Endothelial cell of umbilical vein (primary cell): Measurements from ENCODE around the gene MAB21L2. TPM values are rescaled to one million over a fixed set of nuclear protein-coding genes. Genes with fewer than 3 reads are reported as not detected.

Source experiments
- BruUV-seq: library from RNA; stranded (reverse); fragments of 400-500 nt; replicated peaks from 2 replicates; lab custom pipeline; 2021; lab: Mats Ljungman, UMichigan
- CTCF ChIA-PET: fragments of 300-600, 350-600 bp; sonication (Branson Sonifier 250); formaldehyde crosslinking; loops from one replicate; lab custom pipeline; 2021; ENCODE audit warnings: antibody characterized with exemption, inconsistent platforms; lab: Charles Lee
- POLR2A ChIA-PET: fragments of 300-600, 350-600 bp; sonication (Branson Sonifier 250); formaldehyde crosslinking; loops from one replicate; lab custom pipeline; 2021; ENCODE audit warnings: antibody characterized with exemption, inconsistent platforms; lab: Charles Lee
- DNase-seq: peaks from one replicate; pipeline ENCODE4 v3.0.0-alpha.2; 2011; ENCODE audit warnings: low read depth, low spot score
- FAIRE-seq: peaks from 2 replicates; lab custom pipeline; 2011; peaks lifted over from hg19 to GRCh38; lab: Jason Lieb, UNC
- H2AFZ ChIP-seq: 2 replicates; pipeline ENCODE4 v1.6.0; 2012; ENCODE audit warnings: low read depth, low read length, control low read depth, inconsistent platforms
- H3K27ac ChIP-seq: 2 replicates; pipeline ENCODE4 v1.5.1; 2011; ENCODE audit warnings: low read depth, mild to moderate bottlenecking, control low read depth, low read length, moderate library complexity; ENCODE audit not compliant: insufficient read depth
- H3K27me3 ChIP-seq, 2 experiments: 2 replicates each; pipeline versions ENCODE4 v1.6.0 to v1.6.1; 2011; ENCODE audit warnings: low read length in 2 of 2, mixed read lengths in 1 of 2; ENCODE audit not compliant: control insufficient read depth in 2 of 2, insufficient read depth in 2 of 2
- H3K36me3 ChIP-seq, 2 experiments: 2 replicates in 1 of 2; 3 replicates in 1 of 2; pipeline ENCODE4 v1.5.1; 2011; ENCODE audit warnings: low read length in 2 of 2, mild to moderate bottlenecking in 1 of 2, moderate library complexity in 1 of 2; ENCODE audit not compliant: control insufficient read depth in 2 of 2, insufficient read depth in 2 of 2; ENCODE audit errors: extremely low read depth in 1 of 2
- H3K4me1 ChIP-seq: 3 replicates; pipeline ENCODE4 v1.5.1; 2011; ENCODE audit warnings: mild to moderate bottlenecking, low read length; ENCODE audit not compliant: control insufficient read depth, insufficient read depth; ENCODE audit errors: extremely low read depth
- H3K4me2 ChIP-seq: 2 replicates; pipeline ENCODE4 v1.6.1; 2011; ENCODE audit warnings: low read length, control low read depth, mixed read lengths; ENCODE audit not compliant: insufficient read depth
- H3K4me3 ChIP-seq, 3 experiments: fragments of 200-600 bp in 1 of 3; sonication (generic), shearing (Covaris generic) in 1 of 3; replicated peaks in 1 of 3; 2 replicates each; pipeline ENCODE4 v1.5.1; 2011 to 2016; ENCODE audit warnings: control low read depth in 3 of 3, low read length in 3 of 3, mild to moderate bottlenecking in 2 of 3, inconsistent platforms in 1 of 3, low read depth in 1 of 3, moderate library complexity in 1 of 3; ENCODE audit not compliant: insufficient read depth in 1 of 3
- H3K79me2 ChIP-seq: 2 replicates; pipeline ENCODE4 v1.6.0; 2012; ENCODE audit warnings: low read length, inconsistent platforms; ENCODE audit not compliant: control insufficient read depth, insufficient read depth
- H3K9ac ChIP-seq: replicated peaks from 2 replicates; pipeline ENCODE3; 2011; ENCODE audit warnings: low read length, control low read depth; ENCODE audit not compliant: insufficient read depth; ENCODE audit errors: extremely low read depth
- H3K9me1 ChIP-seq: replicated peaks from 3 replicates; pipeline ENCODE4 v1.6.0; 2011; ENCODE audit warnings: mild to moderate bottlenecking, low read length; ENCODE audit not compliant: control insufficient read depth, insufficient read depth; ENCODE audit errors: extremely low read depth
- H3K9me3 ChIP-seq: replicated peaks from 2 replicates; pipeline ENCODE4 v1.5.1; 2012; ENCODE audit warnings: low read length, inconsistent platforms; ENCODE audit not compliant: control insufficient read depth, insufficient read depth
- H4K20me1 ChIP-seq: replicated peaks from 2 replicates; pipeline ENCODE3; 2011; ENCODE audit warnings: mild to moderate bottlenecking, low read length; ENCODE audit not compliant: control insufficient read depth, insufficient read depth; ENCODE audit errors: extremely low read depth
- EZH2 ChIP-seq: IDR thresholded peaks from 2 replicates; pipeline ENCODE4 v1.6.1; 2012; ENCODE audit warnings: borderline replicate concordance, low read depth, mild to moderate bottlenecking, moderate library complexity, low read length, inconsistent platforms; ENCODE audit not compliant: severe bottlenecking
- FOS ChIP-seq: IDR thresholded peaks from 2 replicates; pipeline ENCODE4 v1.6.1; 2011; ENCODE audit warnings: mild to moderate bottlenecking, low read length, moderate library complexity, borderline replicate concordance; ENCODE audit not compliant: insufficient read depth
- GATA2 ChIP-seq: IDR thresholded peaks from 2 replicates; pipeline ENCODE4 v1.7.0; 2011; ENCODE audit warnings: low read depth, mild to moderate bottlenecking, moderate library complexity, mixed read lengths, low read length; ENCODE audit not compliant: insufficient read length, insufficient read depth
- JUN ChIP-seq: IDR thresholded peaks from 2 replicates; pipeline ENCODE4 v1.6.1; 2011; ENCODE audit warnings: borderline replicate concordance, low read depth; ENCODE audit not compliant: insufficient read length, insufficient read depth
- MYC ChIP-seq: IDR thresholded peaks from one replicate; pipeline ENCODE4 v1.6.1; 2011; ENCODE audit warnings: mild to moderate bottlenecking, low read depth, low read length
- POLR2A ChIP-seq: IDR thresholded peaks from 2 replicates; pipeline ENCODE4 v1.6.1; 2012; ENCODE audit warnings: low read depth, mild to moderate bottlenecking, control low read depth, low read length
- POLR2AphosphoS5 ChIP-seq: IDR thresholded peaks from 2 replicates; pipeline ENCODE4 v1.6.1; 2012; ENCODE audit warnings: low read depth, mild to moderate bottlenecking, control low read depth, low read length, moderate library complexity; ENCODE audit not compliant: insufficient read depth
- dilution Hi-C: fragments of 300-500 bp; cut with MboI; formaldehyde crosslinking; loops from one replicate; pipeline ENCODE4 v1.15.0; 2019; ENCODE audit warnings: low sequenced_read_pairs; ENCODE audit not compliant: extremely low pct_ligation_motif_present
- intact Hi-C: fragments of 100-400 bp; cut with micrococcal nuclease; formaldehyde crosslinking; loops from one replicate; pipeline ENCODE4 v1.10.0; 2022
- polyA plus RNA-seq, 4 experiments: library from polyadenylated mRNA; depleted of rRNA in 3 of 4; stranded (reverse) in 3 of 4; unstranded in 1 of 4; fragments of >200 nt; gene quantifications; 2 replicates each; pipeline versions ENCODE4 v1.2.1 to v1.2.3, GENCODE V29; 2011 to 2012; ENCODE audit warnings: missing spikeins in 1 of 4
- total RNA-seq: library from RNA; stranded (reverse); gene quantifications from 2 replicates; pipeline ENCODE4 v1.2.3, GENCODE V29; 2021
- TF ChIP-seq, protein P1 (sequence below), 2 donors: IDR thresholded peaks; 1 replicate in 1 of 2; 2 replicates in 1 of 2; pipeline ENCODE4 v1.5.1; 2011; ENCODE audit warnings: low read length in 2 of 2, mild to moderate bottlenecking in 2 of 2, moderate library complexity in 2 of 2, control low read depth in 1 of 2, inconsistent platforms in 1 of 2, low read depth in 1 of 2; ENCODE audit not compliant: insufficient read depth in 1 of 2; ENCODE audit errors: extremely low read depth in 1 of 2
- TF ChIP-seq, protein P2 (sequence below): IDR thresholded peaks from 2 replicates; pipeline ENCODE4 v1.6.1; 2011; ENCODE audit not compliant: insufficient read depth, insufficient read length

MAB21L2 gene
- total and polyA plus RNA-seq, 2 donors (not counting 3 experiments of a cell fraction or from before 2014, with no cell fraction given), result not detected

DNA sequence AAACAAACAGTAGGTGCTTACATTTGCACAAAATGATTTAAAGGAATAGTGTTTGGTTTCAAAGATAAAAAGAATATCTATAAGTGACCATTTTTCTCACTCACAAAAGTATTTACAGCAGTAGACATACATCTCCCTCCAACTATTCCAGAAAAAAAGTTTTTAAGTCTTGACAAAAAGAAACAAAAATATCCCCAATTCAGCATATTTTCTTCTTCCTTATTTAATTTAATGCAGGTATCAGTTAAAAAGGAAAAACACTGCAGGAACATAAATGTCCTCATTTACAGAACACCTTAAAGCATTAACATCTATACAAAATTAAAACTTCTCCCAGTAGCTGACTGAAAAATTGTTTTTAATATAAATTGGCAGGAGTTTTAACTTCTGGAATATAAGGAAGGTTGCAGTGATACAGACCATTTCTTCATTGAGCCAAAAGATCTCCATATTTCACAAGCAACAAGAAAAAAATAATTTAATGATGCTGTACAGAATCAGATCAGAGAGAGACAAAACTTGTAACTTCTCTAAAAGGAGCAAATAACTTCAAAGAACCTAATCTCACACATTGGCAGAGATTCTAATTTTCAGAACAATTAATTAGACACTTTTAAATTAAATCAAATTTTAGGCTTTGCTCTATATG lies 4.3 kb downstream of the MAB21L2 start:
- H3K9ac ChIP-seq, result no peak overlapping the region
- FAIRE-seq (no peak), DNase-seq (no peak)
- H3K9me1 ChIP-seq, result no peaks in the 10 kb centered on the region
- no peak overlapping the region for H2AFZ ChIP-seq
- no peak overlapping the region for H3K4me3 ChIP-seq
- no peak overlapping the region for H3K27ac ChIP-seq
- H3K9me3 ChIP-seq, result no peaks in the 10 kb centered on the region
- dilution Hi-C loops, result no loop called here
- ChIA-PET CTCF (interaction anchor here (1.1 kb wide), 1 partner anchor 288 kb away, joined by 6 read pairs; no protein-coding TSS in a partner anchor), POLR2A (no interaction called here)
- no peaks in the 10 kb centered on the region for H4K20me1 ChIP-seq
- H3K27me3 ChIP-seq, result no peaks in the 10 kb centered on the region
- no peaks in the 10 kb centered on the region for H3K4me1 ChIP-seq
- no peak overlapping the region for H3K4me2 ChIP-seq
- intact Hi-C loops, result no loop called here
- BruUV-seq, result no TSS peak
- TF ChIP-seq EZH2 (no peak), FOS (no peak), POLR2AphosphoS5 (no peak), GATA2 (no peak), MYC (no peak), JUN (no peak), POLR2A (no peak)
- TF ChIP-seq, protein P1, sequence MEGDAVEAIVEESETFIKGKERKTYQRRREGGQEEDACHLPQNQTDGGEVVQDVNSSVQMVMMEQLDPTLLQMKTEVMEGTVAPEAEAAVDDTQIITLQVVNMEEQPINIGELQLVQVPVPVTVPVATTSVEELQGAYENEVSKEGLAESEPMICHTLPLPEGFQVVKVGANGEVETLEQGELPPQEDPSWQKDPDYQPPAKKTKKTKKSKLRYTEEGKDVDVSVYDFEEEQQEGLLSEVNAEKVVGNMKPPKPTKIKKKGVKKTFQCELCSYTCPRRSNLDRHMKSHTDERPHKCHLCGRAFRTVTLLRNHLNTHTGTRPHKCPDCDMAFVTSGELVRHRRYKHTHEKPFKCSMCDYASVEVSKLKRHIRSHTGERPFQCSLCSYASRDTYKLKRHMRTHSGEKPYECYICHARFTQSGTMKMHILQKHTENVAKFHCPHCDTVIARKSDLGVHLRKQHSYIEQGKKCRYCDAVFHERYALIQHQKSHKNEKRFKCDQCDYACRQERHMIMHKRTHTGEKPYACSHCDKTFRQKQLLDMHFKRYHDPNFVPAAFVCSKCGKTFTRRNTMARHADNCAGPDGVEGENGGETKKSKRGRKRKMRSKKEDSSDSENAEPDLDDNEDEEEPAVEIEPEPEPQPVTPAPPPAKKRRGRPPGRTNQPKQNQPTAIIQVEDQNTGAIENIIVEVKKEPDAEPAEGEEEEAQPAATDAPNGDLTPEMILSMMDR (IDR thresholded peaks at IDR 0.05; ENCODE audit: extremely low read depth in 1 of 2, insufficient read depth in 1 of 2, low read depth in 1 of 2, low read length in 2 of 2), result no peak
- TF ChIP-seq, protein P2, sequence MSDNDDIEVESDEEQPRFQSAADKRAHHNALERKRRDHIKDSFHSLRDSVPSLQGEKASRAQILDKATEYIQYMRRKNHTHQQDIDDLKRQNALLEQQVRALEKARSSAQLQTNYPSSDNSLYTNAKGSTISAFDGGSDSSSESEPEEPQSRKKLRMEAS, result no peak
- H3K79me2 ChIP-seq, result no peaks in the 10 kb centered on the region
- H3K36me3 ChIP-seq, result no peaks in the 10 kb centered on the region
